ENCODE measurements around the gene SLC9C2. TPM values are rescaled to one million over a fixed set of nuclear protein-coding genes. Genes with fewer than 3 reads are reported as not detected.

Gene SLC9C2
- total RNA-seq, 6 experiments from 2014 or later, result not detected

GRCh38 chr1:173474097-173474779 lies 128.6 kb downstream of the SLC9C2 start:
- 30% methylated on average over 2 of the region's 5 CpGs for WGBS (ENCODE audit: insufficient coverage, low coverage, low lambda C conversion rate, missing lambda C conversion rate)
- Histone ChIP-seq H3K9me3 (no peaks in the 10 kb centered on the region), H3K36me3 (no peaks in the 10 kb centered on the region), H3K27ac (peak overlapping the region; percentile 59 to 92 (median 82)), H3K4me3 (no peak overlapping the region), H3K4me1 (peaks cover 0 to 39% (median 13%) of the 10 kb centered on the region in 4 donors), H3K27me3 (no peaks in the 10 kb centered on the region)
- TF ChIP-seq CTCF (IDR thresholded peaks at IDR 0.05), result no peak
- no peak for TF ChIP-seq POLR2A (IDR thresholded peaks at IDR 0.05)
- intact Hi-C loops (cut with DNase I), result no loop called here
- ATAC-seq (no peak), DNase-seq (no peak)

- WGBS (ENCODE audit: insufficient coverage, low coverage, low lambda C conversion rate, missing lambda C conversion rate), result 34% methylated on average over 2 of the region's 2 CpGs
- ATAC-seq (no peak), DNase-seq (no peak)
- no peaks in the 10 kb centered on the region for H3K9me3 ChIP-seq
- no peaks in the 10 kb centered on the region for H3K36me3 ChIP-seq
- no peak for TF ChIP-seq POLR2A (IDR thresholded peaks at IDR 0.05)
- no peak for TF ChIP-seq CTCF (IDR thresholded peaks at IDR 0.05)
- no peaks in the 10 kb centered on the region for H3K27me3 ChIP-seq
- intact Hi-C loops (cut with DNase I), result no loop called here
- H3K4me3 ChIP-seq, result no peak overlapping the region
- peaks cover 0 to 34% (median 13%) of the 10 kb centered on the region in 4 donors for H3K4me1 ChIP-seq
- peak overlapping the region; percentile 59 to 92 (median 82) for H3K27ac ChIP-seq
Measured at GRCh38 chr1:173473599-173474011, 129.3 kb downstream of the SLC9C2 start.

- ATAC-seq (no peak), DNase-seq (no peak)
- Histone ChIP-seq H3K9me3 (no peaks in the 10 kb centered on the region), H3K27me3 (no peaks in the 10 kb centered on the region), H3K4me1 (peaks cover 0 to 27% (median 10%) of the 10 kb centered on the region in 4 donors), H3K4me3 (no peak overlapping the region), H3K36me3 (no peaks in the 10 kb centered on the region), H3K27ac (no peak overlapping the region)
- 89% methylated on average over 4 of the region's 4 CpGs for WGBS (ENCODE audit: insufficient coverage, low coverage, low lambda C conversion rate, missing lambda C conversion rate)
- intact Hi-C loops (cut with DNase I), result no loop called here
- no peak for TF ChIP-seq POLR2A (IDR thresholded peaks at IDR 0.05)
- no peak for TF ChIP-seq CTCF (IDR thresholded peaks at IDR 0.05)
Measured at GRCh38 chr1:173470608-173471007, 132.3 kb downstream of the SLC9C2 start.

DNA sequence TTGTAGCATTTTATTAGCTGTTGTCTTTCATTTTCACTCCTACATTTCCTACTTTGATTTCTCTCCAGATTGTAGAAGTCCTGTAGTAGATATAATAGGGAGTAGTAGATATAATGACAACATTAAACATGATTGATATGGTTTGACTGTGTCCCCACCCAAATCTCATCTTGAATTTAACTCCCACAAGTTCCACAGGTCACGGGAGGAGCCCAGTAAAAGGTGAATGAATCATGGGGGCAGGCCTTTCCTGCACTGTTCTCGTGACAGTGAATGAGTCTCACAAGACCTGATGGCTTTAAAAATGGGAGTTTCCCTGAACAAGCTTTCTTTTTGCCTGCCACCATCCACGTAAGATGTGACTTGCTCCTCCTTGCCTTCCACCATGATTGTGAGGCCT lies 133.2 kb downstream of the SLC9C2 start:
- Histone ChIP-seq H3K9me3 (no peaks in the 10 kb centered on the region), H3K27ac (no peak overlapping the region), H3K4me1 (peaks cover 0 to 17% (median 7%) of the 10 kb centered on the region in 4 donors), H3K36me3 (no peaks in the 10 kb centered on the region), H3K27me3 (no peaks in the 10 kb centered on the region), H3K4me3 (no peak overlapping the region)
- intact Hi-C loops (cut with DNase I), result no loop called here
- TF ChIP-seq POLR2A (IDR thresholded peaks at IDR 0.05) (no peak), CTCF (IDR thresholded peaks at IDR 0.05) (no peak)
- ATAC-seq (no peak), DNase-seq (no peak)
- WGBS (ENCODE audit: insufficient coverage, low coverage, low lambda C conversion rate, missing lambda C conversion rate), result 100% methylated on average over 2 of the region's 3 CpGs
